ENCODE results near the gene BACE2.

The BACE2 gene

GRCh38 chr21:41260428-41260827 lies 92.5 kb downstream of the BACE2 start:
- Histone ChIP-seq H3K27ac (ENCODE audit: insufficient read depth in 1 of 2, low read depth in 1 of 2, low read length in 2 of 2, poor library complexity in 1 of 2, severe bottlenecking in 2 of 2) (no peak overlapping the region), H3K4me3 (ENCODE audit: control insufficient read depth in 1 of 7, extremely low read depth in 1 of 7, insufficient read depth in 4 of 7, low read depth in 2 of 7, low read length in 6 of 7) (no peak overlapping the region), H3K27me3 (replicated peaks in 2 of 5; ENCODE audit: control insufficient read depth in 4 of 5, insufficient read depth in 5 of 5, low read length in 4 of 5) (no peaks in the 10 kb centered on the region), H3K4me1 (ENCODE audit: control extremely low read depth in 1 of 4, control insufficient read depth in 4 of 4, insufficient read depth in 4 of 4, low read length in 3 of 4) (no peaks in the 10 kb centered on the region), H3K9me3 (ENCODE audit: control extremely low read depth in 1 of 5, control insufficient read depth in 4 of 5, insufficient read depth in 2 of 5, low read depth in 1 of 5, low read length in 4 of 5) (peaks cover 0 to 12% (median 0%) of the 10 kb centered on the region in 5 experiments), H3K36me3 (ENCODE audit: control insufficient read depth in 4 of 4, insufficient read depth in 4 of 4, low read length in 3 of 4) (peaks cover 0 to 3% (median 0%) of the 10 kb centered on the region in 4 experiments)
- POLR2A ChIA-PET = no interaction called here
- CTCF ChIA-PET = interaction anchor here (0.5 kb wide), 1 partner anchor 520 kb away, joined by 3 read pairs; no protein-coding TSS in a partner anchor
- no peak for DNase-seq
- 100% methylated on average over 2 of the region's 8 CpGs for WGBS (ENCODE audit: insufficient coverage)

- DNase-seq = no peak
- Histone ChIP-seq H3K27ac (ENCODE audit: insufficient read depth in 1 of 2, low read depth in 1 of 2, low read length in 2 of 2, poor library complexity in 1 of 2, severe bottlenecking in 2 of 2) (no peak overlapping the region), H3K36me3 (ENCODE audit: control insufficient read depth in 4 of 4, insufficient read depth in 4 of 4, low read length in 3 of 4) (peaks cover 0 to 3% (median 0%) of the 10 kb centered on the region in 4 experiments), H3K4me3 (ENCODE audit: control insufficient read depth in 1 of 7, extremely low read depth in 1 of 7, insufficient read depth in 4 of 7, low read depth in 2 of 7, low read length in 6 of 7) (no peak overlapping the region), H3K4me1 (ENCODE audit: control extremely low read depth in 1 of 4, control insufficient read depth in 4 of 4, insufficient read depth in 4 of 4, low read length in 3 of 4) (no peaks in the 10 kb centered on the region), H3K9me3 (ENCODE audit: control extremely low read depth in 1 of 5, control insufficient read depth in 4 of 5, insufficient read depth in 2 of 5, low read depth in 1 of 5, low read length in 4 of 5) (peaks cover 0 to 19% (median 4%) of the 10 kb centered on the region in 5 experiments), H3K27me3 (replicated peaks in 2 of 5; ENCODE audit: control insufficient read depth in 4 of 5, insufficient read depth in 5 of 5, low read length in 4 of 5) (no peaks in the 10 kb centered on the region)
- ChIA-PET POLR2A (no interaction called here), CTCF (interaction anchor here (4.0 kb wide), 1 partner anchor 15 kb away, joined by 14 read pairs; no protein-coding TSS in a partner anchor)
- WGBS (ENCODE audit: insufficient coverage) = no CpG with 5 or more reads among the region's 2 CpGs
Observed at GRCh38 chr21:41267346-41267745, 99.4 kb downstream of the BACE2 start.

GRCh38 chr21:41269535-41269934 lies 101.6 kb downstream of the BACE2 start:
- POLR2A ChIA-PET = no interaction called here

GRCh38 chr21:41277196-41277595 lies 109.2 kb downstream of the BACE2 start:
- Histone ChIP-seq H3K9me3 (ENCODE audit: control extremely low read depth in 1 of 5, control insufficient read depth in 4 of 5, insufficient read depth in 2 of 5, low read depth in 1 of 5, low read length in 4 of 5) (peaks cover 0 to 11% (median 5%) of the 10 kb centered on the region in 5 experiments), H3K4me3 (ENCODE audit: control insufficient read depth in 1 of 7, extremely low read depth in 1 of 7, insufficient read depth in 4 of 7, low read depth in 2 of 7, low read length in 6 of 7) (no peak overlapping the region), H3K27ac (ENCODE audit: insufficient read depth in 1 of 2, low read depth in 1 of 2, low read length in 2 of 2, poor library complexity in 1 of 2, severe bottlenecking in 2 of 2) (no peak overlapping the region), H3K36me3 (ENCODE audit: control insufficient read depth in 4 of 4, insufficient read depth in 4 of 4, low read length in 3 of 4) (no peaks in the 10 kb centered on the region), H3K4me1 (ENCODE audit: control extremely low read depth in 1 of 4, control insufficient read depth in 4 of 4, insufficient read depth in 4 of 4, low read length in 3 of 4) (no peaks in the 10 kb centered on the region), H3K27me3 (replicated peaks in 2 of 5; ENCODE audit: control insufficient read depth in 4 of 5, insufficient read depth in 5 of 5, low read length in 4 of 5) (peaks cover 2 to 7% (median 3%) of the 10 kb centered on the region in 5 experiments)
- ChIA-PET POLR2A (no interaction called here), CTCF (no interaction called here)
- 92% methylated on average over 12 of the region's 12 CpGs for WGBS (ENCODE audit: insufficient coverage)
- DNase-seq = no peak

More at GRCh38 chr21:41269535-41269934, 101.6 kb downstream of the BACE2 start:
- 80% methylated on average over 1 of the region's 1 CpG for WGBS (ENCODE audit: insufficient coverage)
- Histone ChIP-seq H3K9me3 (ENCODE audit: control extremely low read depth in 1 of 5, control insufficient read depth in 4 of 5, insufficient read depth in 2 of 5, low read depth in 1 of 5, low read length in 4 of 5) (peaks cover 0 to 15% (median 5%) of the 10 kb centered on the region in 5 experiments), H3K4me1 (ENCODE audit: control extremely low read depth in 1 of 4, control insufficient read depth in 4 of 4, insufficient read depth in 4 of 4, low read length in 3 of 4) (no peaks in the 10 kb centered on the region), H3K36me3 (ENCODE audit: control insufficient read depth in 4 of 4, insufficient read depth in 4 of 4, low read length in 3 of 4) (no peaks in the 10 kb centered on the region), H3K27ac (ENCODE audit: insufficient read depth in 1 of 2, low read depth in 1 of 2, low read length in 2 of 2, poor library complexity in 1 of 2, severe bottlenecking in 2 of 2) (no peak overlapping the region), H3K27me3 (replicated peaks in 2 of 5; ENCODE audit: control insufficient read depth in 4 of 5, insufficient read depth in 5 of 5, low read length in 4 of 5) (no peaks in the 10 kb centered on the region), H3K4me3 (ENCODE audit: control insufficient read depth in 1 of 7, extremely low read depth in 1 of 7, insufficient read depth in 4 of 7, low read depth in 2 of 7, low read length in 6 of 7) (no peak overlapping the region)
- no peak for DNase-seq
- CTCF ChIA-PET = interaction anchor here (4.0 kb wide), 1 partner anchor 13 kb away, joined by 14 read pairs; no protein-coding TSS in a partner anchor

GRCh38 chr21:41277846-41278245 lies 109.9 kb downstream of the BACE2 start:
- ChIA-PET POLR2A (no interaction called here), CTCF (no interaction called here)
- Histone ChIP-seq H3K4me1 (ENCODE audit: control extremely low read depth in 1 of 4, control insufficient read depth in 4 of 4, insufficient read depth in 4 of 4, low read length in 3 of 4) (no peaks in the 10 kb centered on the region), H3K4me3 (ENCODE audit: control insufficient read depth in 1 of 7, extremely low read depth in 1 of 7, insufficient read depth in 4 of 7, low read depth in 2 of 7, low read length in 6 of 7) (no peak overlapping the region), H3K9me3 (ENCODE audit: control extremely low read depth in 1 of 5, control insufficient read depth in 4 of 5, insufficient read depth in 2 of 5, low read depth in 1 of 5, low read length in 4 of 5) (peaks cover 0 to 9% (median 3%) of the 10 kb centered on the region in 5 experiments), H3K27ac (ENCODE audit: insufficient read depth in 1 of 2, low read depth in 1 of 2, low read length in 2 of 2, poor library complexity in 1 of 2, severe bottlenecking in 2 of 2) (no peak overlapping the region), H3K27me3 (replicated peaks in 2 of 5; ENCODE audit: control insufficient read depth in 4 of 5, insufficient read depth in 5 of 5, low read length in 4 of 5) (peaks cover 3 to 12% (median 8%) of the 10 kb centered on the region in 5 experiments), H3K36me3 (ENCODE audit: control insufficient read depth in 4 of 4, insufficient read depth in 4 of 4, low read length in 3 of 4) (no peaks in the 10 kb centered on the region)
- no peak for DNase-seq
- 97% methylated on average over 4 of the region's 4 CpGs for WGBS (ENCODE audit: insufficient coverage)

GRCh38 chr21:41280115-41280919 lies 112.4 kb downstream of the BACE2 start:
- CTCF ChIA-PET = interaction anchor here (0.7 to 6.6 kb wide), 3 partner anchors 108 to 177 kb away, joined by 3 to 101 read pairs (median 4); no protein-coding TSS in a partner anchor
- Histone ChIP-seq H3K27ac (ENCODE audit: insufficient read depth in 1 of 2, low read depth in 1 of 2, low read length in 2 of 2, poor library complexity in 1 of 2, severe bottlenecking in 2 of 2) (no peak overlapping the region), H3K36me3 (ENCODE audit: control insufficient read depth in 4 of 4, insufficient read depth in 4 of 4, low read length in 3 of 4) (no peaks in the 10 kb centered on the region), H3K27me3 (replicated peaks in 2 of 5; ENCODE audit: control insufficient read depth in 4 of 5, insufficient read depth in 5 of 5, low read length in 4 of 5) (peaks cover 3 to 14% (median 10%) of the 10 kb centered on the region in 5 experiments), H3K9me3 (ENCODE audit: control extremely low read depth in 1 of 5, control insufficient read depth in 4 of 5, insufficient read depth in 2 of 5, low read depth in 1 of 5, low read length in 4 of 5) (no peaks in the 10 kb centered on the region), H3K4me1 (ENCODE audit: control extremely low read depth in 1 of 4, control insufficient read depth in 4 of 4, insufficient read depth in 4 of 4, low read length in 3 of 4) (no peaks in the 10 kb centered on the region), H3K4me3 (ENCODE audit: control insufficient read depth in 1 of 7, extremely low read depth in 1 of 7, insufficient read depth in 4 of 7, low read depth in 2 of 7, low read length in 6 of 7) (no peak overlapping the region)
- POLR2A ChIA-PET = no interaction called here
- DNase-seq = no peak
- whole genome bisulfite sequencing (ENCODE audit: insufficient coverage) = 88% methylated on average over 16 of the region's 18 CpGs

- H3K4me1 ChIP-seq (ENCODE audit: control extremely low read depth in 1 of 4, control insufficient read depth in 4 of 4, insufficient read depth in 4 of 4, low read length in 3 of 4) = no peaks in the 10 kb centered on the region
- no peaks in the 10 kb centered on the region for H3K9me3 ChIP-seq (ENCODE audit: control extremely low read depth in 1 of 5, control insufficient read depth in 4 of 5, insufficient read depth in 2 of 5, low read depth in 1 of 5, low read length in 4 of 5)
- CTCF ChIA-PET = interaction anchor here (0.7 to 6.6 kb wide), 21 partner anchors 8 to 330 kb away, joined by 3 to 101 read pairs (median 5); no protein-coding TSS in a partner anchor
- POLR2A ChIA-PET = interaction anchor here (1.2 kb wide), 1 partner anchor 178 kb away, joined by 4 read pairs; no protein-coding TSS in a partner anchor
- H3K4me3 ChIP-seq (ENCODE audit: control insufficient read depth in 1 of 7, extremely low read depth in 1 of 7, insufficient read depth in 4 of 7, low read depth in 2 of 7, low read length in 6 of 7) = no peak overlapping the region
- no peak for DNase-seq
- H3K36me3 ChIP-seq (ENCODE audit: control insufficient read depth in 4 of 4, insufficient read depth in 4 of 4, low read length in 3 of 4) = no peaks in the 10 kb centered on the region
- H3K27me3 ChIP-seq (replicated peaks in 2 of 5; ENCODE audit: control insufficient read depth in 4 of 5, insufficient read depth in 5 of 5, low read length in 4 of 5) = peaks cover 3 to 14% (median 10%) of the 10 kb centered on the region in 5 experiments
- no peak overlapping the region for H3K27ac ChIP-seq (ENCODE audit: insufficient read depth in 1 of 2, low read depth in 1 of 2, low read length in 2 of 2, poor library complexity in 1 of 2, severe bottlenecking in 2 of 2)
- 84% methylated on average over 3 of the region's 3 CpGs for WGBS (ENCODE audit: insufficient coverage)
Observed at GRCh38 chr21:41282412-41282811, 114.5 kb downstream of the BACE2 start.

Data from common myeloid progenitor, CD34-positive (primary cell).